Measurements from ENCODE around the gene POLR2M.

POLR2M gene

GRCh38 chr15:57741089-57741488 is 34.6 kb downstream of the POLR2M start:
- DNase-seq = no peak

- no peak for DNase-seq
Measured at GRCh38 chr15:57743424-57743823, 36.9 kb downstream of the POLR2M start.

DNA sequence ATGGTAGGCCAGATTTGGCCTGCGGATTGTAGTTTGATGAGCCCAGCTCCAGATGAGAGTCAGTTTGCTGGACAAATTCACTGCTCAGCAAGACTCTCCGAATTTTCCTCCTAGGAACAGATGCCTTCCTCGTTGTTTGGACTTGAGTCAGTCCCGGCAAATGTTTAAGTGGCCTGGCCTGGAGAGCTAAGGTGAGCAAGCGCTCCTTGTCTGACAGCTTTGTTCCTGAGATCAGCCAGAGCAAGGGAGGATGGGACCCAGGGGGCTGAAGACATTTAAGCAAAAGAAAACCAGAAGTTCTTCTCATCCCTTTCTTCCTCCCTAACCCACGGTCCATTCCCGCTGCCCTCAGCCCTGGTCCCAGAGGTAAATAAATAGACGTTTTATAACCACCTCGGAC is 40.3 kb downstream of the POLR2M start:
- no peak for DNase-seq

DNA sequence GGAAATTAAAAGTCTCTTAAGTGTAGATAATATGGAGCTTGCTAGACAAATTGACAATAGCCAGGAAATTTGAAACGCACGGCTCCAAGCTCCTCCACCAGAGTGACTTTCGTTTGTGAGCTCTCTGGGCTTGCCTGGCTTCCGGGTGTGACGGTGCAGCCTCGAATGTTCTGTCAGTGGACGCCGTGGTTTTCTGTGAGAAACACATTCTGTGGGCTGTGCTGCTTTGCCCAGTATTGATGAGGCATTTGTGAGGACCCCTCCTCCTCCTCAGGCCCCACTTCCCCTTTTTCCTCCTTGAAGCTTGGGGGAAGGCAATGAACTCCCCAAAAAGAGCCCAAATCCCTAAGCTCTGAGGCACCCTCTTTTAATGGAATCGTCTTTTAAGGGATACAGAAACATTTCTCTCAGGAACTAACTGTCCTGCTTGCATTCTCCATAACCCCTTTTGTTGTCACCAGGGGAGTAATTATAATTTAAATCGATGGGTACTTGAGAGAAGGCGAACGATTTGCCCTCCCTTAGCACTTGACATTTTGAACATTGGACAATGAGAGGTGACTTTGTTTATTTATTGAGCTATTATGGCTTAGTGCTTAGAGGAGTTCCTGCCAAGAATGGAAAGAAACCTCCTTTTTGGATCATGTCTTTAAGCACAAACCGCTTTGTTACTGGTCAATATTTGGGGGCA is 40.8 kb downstream of the POLR2M start:
- DNase-seq = no peak

DNA sequence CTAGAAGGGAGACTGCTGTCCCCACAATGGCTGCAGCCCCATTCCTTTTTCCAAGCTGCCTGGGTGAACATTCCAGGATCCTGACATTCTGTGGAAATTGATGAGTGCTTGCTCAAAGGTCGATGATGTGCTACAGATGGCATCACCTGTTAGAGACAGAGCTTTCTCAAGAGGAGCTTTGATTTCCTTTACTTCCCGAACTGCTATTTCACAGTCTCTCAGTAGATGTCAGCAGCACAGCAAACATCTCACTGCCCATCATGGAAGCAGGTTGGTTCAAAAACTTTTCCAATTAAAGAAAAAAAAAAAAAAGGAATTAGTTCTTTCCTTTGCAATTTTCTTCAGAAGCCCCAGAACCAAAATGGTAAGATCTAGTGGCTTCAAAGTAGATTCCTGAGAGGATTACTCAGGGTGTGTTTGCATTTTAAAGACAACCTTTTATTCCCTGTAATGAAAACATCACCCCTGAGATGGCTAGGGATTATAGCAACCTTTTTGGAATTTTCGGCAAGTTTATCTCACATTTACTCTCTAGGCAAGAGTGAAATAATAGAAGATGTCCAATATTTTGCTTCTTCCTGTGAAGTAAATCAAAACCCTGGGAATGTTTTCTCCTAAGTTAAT is 44.8 kb downstream of the POLR2M start:
- DNase-seq = no peak

- no peak for DNase-seq
Measured at GRCh38 chr15:57752436-57752835, 45.9 kb downstream of the POLR2M start.

- no peak for DNase-seq
Measured at GRCh38 chr15:57752840-57753239, 46.3 kb downstream of the POLR2M start.

DNA sequence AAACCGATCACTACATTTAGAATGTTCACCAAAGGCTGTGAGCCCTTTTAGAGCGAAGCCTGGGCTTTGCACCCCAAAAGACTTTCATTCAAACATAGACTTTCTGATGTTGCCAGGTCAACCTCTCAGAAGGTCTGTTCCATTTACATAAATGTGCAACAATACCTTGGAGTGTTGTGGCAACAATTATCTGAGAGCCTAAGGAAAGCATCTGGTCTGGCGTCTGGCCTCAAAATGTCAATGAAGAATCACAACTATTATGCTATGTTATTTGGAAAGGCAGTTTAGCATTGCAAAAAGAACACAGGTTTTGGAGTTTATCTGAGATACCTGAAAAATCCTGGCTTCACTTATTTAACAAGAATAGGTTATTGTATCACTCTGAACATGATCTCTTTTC is 50.0 kb downstream of the POLR2M start:
- DNase-seq = no peak

DNA sequence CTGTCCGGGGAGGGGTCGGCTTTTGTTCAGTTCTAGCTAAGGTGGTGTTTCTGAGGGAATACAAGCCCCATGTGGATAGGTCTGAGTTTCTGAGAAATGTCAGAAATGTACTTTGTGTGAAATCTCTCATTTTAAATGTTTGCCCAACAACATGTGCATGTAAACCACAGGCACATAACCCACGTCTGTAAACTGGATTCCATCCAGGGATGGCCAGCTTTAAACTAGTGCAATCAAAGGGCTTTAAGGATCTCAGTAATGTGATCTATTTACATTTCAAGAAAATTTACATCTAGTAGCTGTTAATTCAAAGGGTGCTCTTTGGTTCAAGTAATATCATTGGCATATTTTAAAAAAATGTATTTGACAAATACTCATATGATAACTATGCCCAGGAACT is 52.0 kb downstream of the POLR2M start:
- DNase-seq = no peak

DNA sequence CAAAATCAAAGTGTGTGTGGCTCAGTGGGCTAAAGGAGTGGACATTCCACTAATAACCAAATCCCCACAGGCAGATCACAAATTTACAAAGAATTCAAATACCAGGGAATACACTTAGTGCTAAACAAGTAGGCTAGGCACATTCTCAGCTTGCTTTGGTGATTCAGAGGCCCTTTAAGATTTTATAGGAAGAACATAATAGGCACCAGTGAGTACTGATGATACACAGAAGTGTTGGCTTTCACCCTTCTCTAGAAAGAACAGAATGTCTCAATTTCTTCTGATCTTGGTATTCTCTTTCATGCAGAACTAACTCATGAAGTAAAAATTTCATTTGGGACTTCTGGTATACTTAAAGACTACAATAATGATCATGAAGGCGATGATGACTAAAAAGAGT is 55.0 kb downstream of the POLR2M start:
- no peak for DNase-seq

DNA sequence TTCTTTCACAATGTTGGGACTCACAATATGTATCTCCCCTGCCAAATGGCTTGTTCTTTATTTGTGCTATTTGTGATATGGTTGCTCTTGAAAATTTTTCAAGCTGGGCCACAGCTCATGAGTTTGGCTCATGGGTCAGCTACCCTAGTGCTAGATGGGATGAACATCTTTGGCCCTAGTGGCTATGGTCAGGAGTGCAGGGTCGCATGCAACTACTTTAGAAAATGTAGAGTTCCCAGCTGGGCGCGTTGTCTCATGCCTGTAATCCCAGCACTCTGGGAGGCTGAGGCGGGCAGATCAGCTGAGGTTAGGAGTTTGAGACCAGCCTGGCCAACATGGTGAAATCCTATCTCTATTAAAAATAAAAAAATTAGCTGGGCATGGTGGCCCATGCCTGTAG is 55.8 kb downstream of the POLR2M start:
- DNase-seq = no peak

DNA sequence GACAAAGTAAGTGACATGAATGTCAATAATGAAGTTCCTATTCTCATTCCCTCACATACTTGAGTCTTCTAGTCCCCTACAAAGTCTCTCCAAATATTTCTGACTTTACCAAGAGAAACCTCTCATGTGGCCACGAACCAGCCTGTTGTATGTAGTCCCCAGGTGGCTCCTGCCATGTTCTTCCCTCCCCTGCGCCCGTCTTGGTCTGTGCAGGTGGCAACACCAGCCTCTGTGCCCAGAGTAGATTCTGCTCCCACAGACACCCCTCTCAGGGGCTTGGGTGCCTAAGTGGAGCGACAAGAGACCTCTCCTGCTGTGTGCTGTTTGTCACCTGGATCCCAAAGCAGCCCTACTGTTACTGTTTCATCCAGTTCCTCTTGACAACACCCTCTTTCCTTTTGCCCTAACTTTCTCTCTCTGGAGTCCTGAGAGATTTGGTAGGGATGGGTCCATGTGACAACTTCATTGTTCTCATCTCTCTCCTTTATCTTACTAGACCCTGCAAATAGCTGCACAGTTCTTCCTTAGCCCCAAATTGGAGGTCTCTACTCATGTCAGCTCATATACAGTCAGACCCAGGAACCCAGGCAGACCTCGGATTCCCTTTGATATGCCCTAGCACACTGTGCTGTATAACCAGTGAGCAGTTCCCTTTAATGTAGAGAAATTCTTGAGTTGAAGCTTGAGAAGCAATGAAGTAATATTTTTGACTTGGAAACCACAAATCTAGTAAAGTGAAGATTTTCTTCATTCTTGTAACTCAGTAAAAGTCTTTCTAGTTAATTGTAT is 56.9 kb downstream of the POLR2M start:
- no peak for DNase-seq
